Nephron (organoid): ENCODE measurements around the gene PAXIP1.

Source experiments
- H3K27ac Mint-ChIP-seq, 3 experiments: 2 replicates each; pipeline ENCODE4 v1.8.0; 2020; ENCODE audit warnings: mixed read lengths in 3 of 3, mild to moderate bottlenecking in 2 of 3, moderate library complexity in 1 of 3
- H3K27me3 Mint-ChIP-seq: 2 replicates; pipeline ENCODE4 v1.8.0; 2021; ENCODE audit warnings: low read depth, mild to moderate bottlenecking, moderate library complexity, mixed read lengths
- H3K36me3 Mint-ChIP-seq: 2 replicates; pipeline ENCODE4 v1.8.0; 2020; ENCODE audit warnings: low read depth, mixed read lengths
- H3K4me1 Mint-ChIP-seq: 2 replicates; pipeline ENCODE4 v1.8.0; 2020; ENCODE audit warnings: mixed read lengths
- H3K4me3 Mint-ChIP-seq, 3 experiments: 2 replicates each; pipeline ENCODE4 v1.8.0; 2020; ENCODE audit warnings: mild to moderate bottlenecking in 3 of 3, mixed read lengths in 3 of 3, moderate library complexity in 2 of 3
- H3K9me3 Mint-ChIP-seq: 2 replicates; pipeline ENCODE4 v1.8.0; 2020; ENCODE audit warnings: mixed read lengths
- TF ChIP-seq, protein P1 (sequence below), 3 experiments: fragments of 200-600 bp; sonication (generic); IDR thresholded peaks; one replicate each; pipeline ENCODE4 v1.5.0; 2021; ENCODE audit warnings: antibody characterized with exemption in 3 of 3; ENCODE audit not compliant: unreplicated experiment in 3 of 3

Gene PAXIP1

DNA sequence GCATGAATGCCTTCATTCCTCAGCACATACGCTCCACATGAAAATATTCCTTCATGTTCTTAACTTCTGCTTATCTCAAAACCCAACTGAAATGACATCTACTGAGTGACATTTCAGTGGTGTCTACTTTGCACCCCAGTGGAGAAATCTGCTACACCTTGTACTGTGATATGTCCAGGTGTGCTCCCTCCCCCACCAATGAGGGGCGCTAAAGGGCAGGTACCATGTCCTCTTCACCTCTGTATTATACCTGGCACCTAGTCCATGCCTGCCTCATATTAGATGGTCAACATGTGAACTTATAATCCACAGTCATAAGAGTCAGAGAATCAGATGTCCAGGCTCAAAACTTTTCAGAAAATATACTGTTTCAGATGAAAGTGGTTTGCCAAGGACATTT lies 2.1 kb downstream of the PAXIP1 start:
- H3K36me3 Mint-ChIP-seq = peaks cover 19% of the 10 kb centered on the region
- no peak overlapping the region for H3K4me3 Mint-ChIP-seq
- H3K27me3 Mint-ChIP-seq = no peaks in the 10 kb centered on the region
- TF ChIP-seq, protein P1, sequence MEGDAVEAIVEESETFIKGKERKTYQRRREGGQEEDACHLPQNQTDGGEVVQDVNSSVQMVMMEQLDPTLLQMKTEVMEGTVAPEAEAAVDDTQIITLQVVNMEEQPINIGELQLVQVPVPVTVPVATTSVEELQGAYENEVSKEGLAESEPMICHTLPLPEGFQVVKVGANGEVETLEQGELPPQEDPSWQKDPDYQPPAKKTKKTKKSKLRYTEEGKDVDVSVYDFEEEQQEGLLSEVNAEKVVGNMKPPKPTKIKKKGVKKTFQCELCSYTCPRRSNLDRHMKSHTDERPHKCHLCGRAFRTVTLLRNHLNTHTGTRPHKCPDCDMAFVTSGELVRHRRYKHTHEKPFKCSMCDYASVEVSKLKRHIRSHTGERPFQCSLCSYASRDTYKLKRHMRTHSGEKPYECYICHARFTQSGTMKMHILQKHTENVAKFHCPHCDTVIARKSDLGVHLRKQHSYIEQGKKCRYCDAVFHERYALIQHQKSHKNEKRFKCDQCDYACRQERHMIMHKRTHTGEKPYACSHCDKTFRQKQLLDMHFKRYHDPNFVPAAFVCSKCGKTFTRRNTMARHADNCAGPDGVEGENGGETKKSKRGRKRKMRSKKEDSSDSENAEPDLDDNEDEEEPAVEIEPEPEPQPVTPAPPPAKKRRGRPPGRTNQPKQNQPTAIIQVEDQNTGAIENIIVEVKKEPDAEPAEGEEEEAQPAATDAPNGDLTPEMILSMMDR (IDR thresholded peaks at IDR 0.05; ENCODE audit: unreplicated experiment in 3 of 3) = no peak
- no peak overlapping the region for H3K27ac Mint-ChIP-seq
- H3K4me1 Mint-ChIP-seq = peaks cover 10% of the 10 kb centered on the region
- no peaks in the 10 kb centered on the region for H3K9me3 Mint-ChIP-seq

DNA sequence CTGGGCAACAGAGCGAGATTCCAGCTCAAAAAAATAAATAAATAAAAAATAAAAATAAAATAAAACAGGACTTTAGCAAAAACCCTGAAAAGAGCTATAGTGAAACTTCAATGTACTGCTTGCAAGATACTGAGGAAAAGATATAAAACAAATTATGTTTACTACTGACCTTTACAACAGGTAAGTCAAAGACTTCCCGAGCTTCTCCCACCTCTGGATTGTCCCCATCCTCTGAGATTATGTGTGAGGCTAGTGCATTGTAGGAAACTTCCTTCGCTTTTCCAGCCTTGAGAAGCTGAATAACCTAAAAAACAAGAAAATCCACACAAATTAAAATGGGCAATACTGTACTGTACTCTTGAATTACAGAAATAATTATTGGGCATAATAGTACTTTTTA lies 4.4 kb downstream of the PAXIP1 start:
- peaks cover 4% of the 10 kb centered on the region for H3K4me1 Mint-ChIP-seq
- no peaks in the 10 kb centered on the region for H3K9me3 Mint-ChIP-seq
- H3K4me3 Mint-ChIP-seq = no peak overlapping the region
- TF ChIP-seq, protein P1 (IDR thresholded peaks at IDR 0.05; ENCODE audit: unreplicated experiment in 3 of 3) = no peak
- peaks cover 29% of the 10 kb centered on the region for H3K36me3 Mint-ChIP-seq
- no peak overlapping the region for H3K27ac Mint-ChIP-seq
- H3K27me3 Mint-ChIP-seq = no peaks in the 10 kb centered on the region

DNA sequence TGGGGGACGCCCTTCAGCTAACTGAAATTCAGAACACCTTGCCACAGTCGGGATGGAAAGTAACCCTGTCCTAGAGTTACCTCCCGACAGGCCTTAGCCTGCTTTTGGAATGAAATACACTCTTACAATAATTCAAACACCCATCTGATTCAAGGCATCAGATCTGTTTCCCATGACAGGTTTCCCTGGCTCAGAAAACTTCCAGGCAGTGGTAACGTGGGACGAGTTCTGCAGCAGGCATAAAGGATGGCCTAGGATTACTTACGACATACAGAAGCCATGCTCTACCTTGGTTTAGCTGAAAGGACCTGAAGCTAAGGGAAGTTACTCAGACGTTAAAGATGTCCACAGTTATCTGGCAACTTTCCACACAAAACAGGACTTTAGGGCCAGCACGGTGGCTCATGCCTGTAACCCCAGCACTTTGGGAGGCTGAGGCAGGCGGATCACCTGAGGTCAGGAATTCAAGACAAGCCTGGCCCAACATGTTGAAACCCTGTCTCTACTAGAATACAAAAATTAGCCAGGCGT lies 5.0 kb downstream of the PAXIP1 start:
- peaks cover 4% of the 10 kb centered on the region for H3K4me1 Mint-ChIP-seq
- TF ChIP-seq, protein P1 (IDR thresholded peaks at IDR 0.05; ENCODE audit: unreplicated experiment in 3 of 3) = no peak
- H3K27ac Mint-ChIP-seq = no peak overlapping the region
- no peaks in the 10 kb centered on the region for H3K27me3 Mint-ChIP-seq
- no peak overlapping the region for H3K4me3 Mint-ChIP-seq
- H3K9me3 Mint-ChIP-seq = no peaks in the 10 kb centered on the region
- peaks cover 35% of the 10 kb centered on the region for H3K36me3 Mint-ChIP-seq

DNA sequence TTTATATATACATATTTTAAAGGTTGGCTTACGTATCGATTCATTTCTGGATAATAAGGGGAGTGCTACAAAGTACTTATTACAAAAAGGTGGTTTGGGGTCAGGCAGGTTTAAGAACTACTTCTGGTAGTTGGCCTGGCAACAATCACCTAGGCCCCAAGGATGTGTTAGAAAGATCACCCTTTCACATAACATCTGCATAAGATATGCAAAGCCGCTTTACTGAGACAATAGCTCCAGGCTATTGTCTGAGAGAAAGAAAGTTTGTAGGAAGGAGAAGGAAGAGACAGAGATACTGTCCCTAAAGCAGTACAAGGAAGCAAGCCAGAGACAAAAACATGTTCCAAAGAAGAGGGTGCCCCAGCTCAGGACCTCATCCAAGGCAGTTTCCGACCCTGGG lies 6.2 kb downstream of the PAXIP1 start:
- H3K4me3 Mint-ChIP-seq = no peak overlapping the region
- H3K9me3 Mint-ChIP-seq = no peaks in the 10 kb centered on the region
- H3K27ac Mint-ChIP-seq = no peak overlapping the region
- peaks cover 44% of the 10 kb centered on the region for H3K36me3 Mint-ChIP-seq
- no peaks in the 10 kb centered on the region for H3K27me3 Mint-ChIP-seq
- peaks cover 1% of the 10 kb centered on the region for H3K4me1 Mint-ChIP-seq
- TF ChIP-seq, protein P1 (IDR thresholded peaks at IDR 0.05; ENCODE audit: unreplicated experiment in 3 of 3) = no peak

DNA sequence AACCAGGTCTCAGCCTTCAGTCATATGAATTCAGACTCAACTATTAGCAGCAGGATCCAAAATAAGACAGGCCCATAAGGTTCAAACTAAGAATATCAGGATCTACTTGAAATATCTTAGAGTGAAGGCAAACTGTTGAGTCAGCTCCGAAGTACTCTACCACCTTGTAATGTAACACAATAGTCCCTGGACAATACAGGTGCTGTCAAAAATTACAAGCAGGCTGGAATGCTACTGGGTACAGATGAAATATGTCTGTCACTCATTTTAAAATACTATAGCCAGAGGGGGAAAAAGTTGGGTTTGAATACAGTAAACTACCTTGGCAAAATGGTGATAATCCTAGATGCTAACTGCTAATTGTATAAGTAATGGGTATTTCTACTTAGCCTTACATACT lies 6.8 kb downstream of the PAXIP1 start:
- Mint-ChIP-seq H3K27ac (no peak overlapping the region), H3K4me1 (no peaks in the 10 kb centered on the region), H3K9me3 (no peaks in the 10 kb centered on the region), H3K4me3 (no peak overlapping the region), H3K27me3 (no peaks in the 10 kb centered on the region), H3K36me3 (peaks cover 51% of the 10 kb centered on the region)
- TF ChIP-seq, protein P1 (IDR thresholded peaks at IDR 0.05; ENCODE audit: unreplicated experiment in 3 of 3) = no peak

DNA sequence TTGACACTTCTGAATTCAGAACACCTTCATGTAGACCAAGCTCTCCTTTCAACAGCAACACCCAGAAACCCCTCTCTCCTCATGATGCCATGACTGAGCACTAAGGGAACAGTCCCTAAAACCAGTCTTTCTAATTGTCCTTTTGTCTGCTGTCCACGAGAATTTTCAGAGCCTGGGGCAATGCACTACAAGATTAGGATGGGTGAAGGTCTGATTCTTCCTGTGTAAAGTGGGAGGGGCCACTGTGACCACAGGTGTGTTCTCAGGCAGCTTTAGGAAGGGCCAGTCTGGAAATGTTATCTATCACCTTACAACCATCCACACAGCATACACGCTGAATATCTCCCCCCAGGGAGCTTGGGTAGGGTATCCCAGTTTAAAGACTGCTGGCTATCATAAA lies 7.9 kb downstream of the PAXIP1 start:
- TF ChIP-seq, protein P1 (IDR thresholded peaks at IDR 0.05; ENCODE audit: unreplicated experiment in 3 of 3) = no peak
- no peaks in the 10 kb centered on the region for H3K9me3 Mint-ChIP-seq
- H3K4me3 Mint-ChIP-seq = no peak overlapping the region
- H3K27me3 Mint-ChIP-seq = no peaks in the 10 kb centered on the region
- no peak overlapping the region for H3K27ac Mint-ChIP-seq
- H3K36me3 Mint-ChIP-seq = peaks cover 56% of the 10 kb centered on the region
- H3K4me1 Mint-ChIP-seq = no peaks in the 10 kb centered on the region
